NCI-H226 (cell line): Measurements from ENCODE around the gene PLXNA4.
A peak's percentile ranks its signal among the peaks of the same experiment; 100 is the strongest.

Source experiments
- DNase-seq: peaks from one replicate; pipeline ENCODE4 v3.0.0-alpha.2; 2015

The PLXNA4 gene

DNA sequence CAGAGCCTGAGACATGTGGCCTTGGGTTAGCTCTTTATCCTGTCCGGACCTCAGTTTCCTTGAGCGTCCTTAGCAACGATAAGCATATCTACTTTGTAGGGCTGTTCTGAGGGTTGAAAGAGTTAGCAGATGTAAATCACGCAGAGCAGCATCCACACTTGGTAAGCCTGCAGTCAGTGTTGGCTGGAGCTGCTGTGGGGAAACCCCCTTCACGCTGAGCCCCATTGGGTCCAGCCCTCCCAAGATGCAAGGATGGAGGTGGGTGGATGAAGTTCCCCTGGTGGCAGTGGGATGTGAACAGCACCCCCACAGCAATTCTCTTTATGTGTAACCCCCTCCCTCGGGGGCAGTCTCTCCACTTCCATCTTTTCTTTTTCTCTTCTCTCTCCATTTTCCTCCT is 109.9 kb downstream of the PLXNA4 start:
- no peak for DNase-seq

DNA sequence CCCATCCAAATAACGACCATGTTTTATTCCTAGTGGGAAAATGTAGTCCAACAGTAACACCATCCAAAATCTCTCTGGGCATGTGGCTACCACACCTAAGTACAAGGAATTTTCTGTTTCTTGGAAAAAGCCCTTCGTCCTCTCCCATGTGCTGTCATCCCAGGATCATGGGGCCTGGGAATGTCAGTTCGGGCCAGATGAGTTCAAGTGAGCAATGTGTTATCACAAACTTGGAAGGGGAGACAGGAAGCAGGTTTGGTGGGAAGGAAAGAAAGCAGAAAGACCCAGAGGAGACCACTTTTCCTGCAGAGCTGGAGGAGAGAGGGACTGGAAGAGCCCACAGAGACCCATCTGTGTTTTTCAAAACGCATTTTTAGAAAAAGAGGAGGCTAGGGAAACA is 110.8 kb downstream of the PLXNA4 start:
- no peak for DNase-seq

DNA sequence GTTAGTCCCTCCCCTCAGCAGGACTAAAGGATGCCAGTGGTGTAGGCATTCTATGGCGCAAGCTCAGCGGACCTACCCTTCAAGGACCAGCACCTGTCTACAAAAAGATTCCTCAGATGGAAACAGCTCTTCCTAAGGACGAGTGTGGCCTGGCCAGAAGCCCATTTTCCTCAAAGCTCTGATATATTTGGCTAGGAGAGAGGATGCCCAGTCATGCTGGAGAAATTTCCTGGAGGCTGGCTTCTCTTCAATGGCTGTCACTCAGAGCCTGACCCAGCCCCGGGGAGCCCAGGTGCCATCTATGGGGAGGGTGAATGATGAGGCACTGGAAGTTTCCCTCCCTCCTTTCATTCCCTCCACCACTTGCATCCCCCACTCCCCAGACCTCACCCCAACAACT is 111.5 kb downstream of the PLXNA4 start:
- peak; percentile 57 for DNase-seq

DNA sequence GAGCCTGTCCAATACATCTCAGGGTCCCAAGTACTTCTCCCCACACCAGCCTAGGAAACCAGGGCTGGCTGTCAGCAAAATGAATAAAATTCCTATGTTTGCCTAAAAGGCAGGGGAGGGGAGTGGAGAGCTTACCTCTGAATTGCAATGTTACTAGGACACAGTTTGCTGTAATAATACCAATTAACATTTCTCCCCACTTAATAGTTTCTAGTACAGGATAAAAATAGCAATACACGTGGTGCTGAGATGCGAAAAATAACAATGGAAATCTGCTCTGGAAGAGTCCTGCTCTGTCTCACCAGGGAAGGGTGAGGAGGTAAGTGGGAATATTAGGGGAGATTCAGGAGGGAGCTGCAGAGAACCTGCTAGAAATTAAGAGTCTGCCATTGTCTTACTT is 112.3 kb downstream of the PLXNA4 start:
- no peak for DNase-seq

DNA sequence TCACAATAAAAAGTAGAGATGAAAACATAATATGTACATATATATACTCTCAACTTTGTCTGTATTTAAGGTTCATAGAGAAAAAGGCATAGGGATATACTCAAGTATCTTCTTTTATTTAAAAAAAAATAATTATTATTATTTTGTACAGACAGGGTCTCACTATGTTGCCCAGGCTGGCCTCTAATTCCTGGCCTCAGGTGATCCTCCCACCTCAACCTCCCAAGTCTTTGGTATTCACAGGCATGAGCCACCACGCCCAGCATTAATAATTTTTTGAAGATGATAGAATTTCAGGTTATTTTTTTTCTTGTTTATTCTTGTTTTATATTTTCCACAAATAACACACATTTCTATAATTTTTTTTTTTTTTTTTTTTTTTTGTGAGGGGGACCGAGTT is 113.8 kb downstream of the PLXNA4 start:
- DNase-seq: no peak

DNA sequence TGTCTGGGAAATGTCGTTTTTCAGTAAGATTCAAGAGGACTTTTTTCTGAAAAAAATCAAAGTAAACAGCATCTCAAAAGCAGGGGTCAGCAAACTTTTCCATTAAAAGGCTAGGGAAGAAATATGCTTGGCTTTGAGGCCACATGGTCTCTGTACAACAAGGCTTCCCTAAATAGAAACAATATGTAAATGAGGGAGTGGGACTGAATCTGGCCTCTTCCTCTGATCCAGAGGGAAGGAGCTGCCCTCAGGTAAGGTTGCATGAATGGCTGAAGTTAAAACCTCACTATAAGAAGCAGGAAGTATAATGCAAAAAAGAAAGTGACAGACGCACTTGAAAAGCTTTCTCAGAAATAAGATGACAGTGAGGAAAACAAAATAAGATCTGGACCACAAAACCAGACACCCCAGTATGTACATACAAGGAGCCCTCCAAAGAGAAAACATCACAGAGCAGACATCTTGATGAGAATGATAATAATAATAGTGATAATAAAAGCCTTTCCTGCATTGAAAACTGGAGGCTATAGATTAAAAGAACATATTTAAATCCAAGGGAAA is 115.2 kb downstream of the PLXNA4 start:
- DNase-seq: no peak

DNA sequence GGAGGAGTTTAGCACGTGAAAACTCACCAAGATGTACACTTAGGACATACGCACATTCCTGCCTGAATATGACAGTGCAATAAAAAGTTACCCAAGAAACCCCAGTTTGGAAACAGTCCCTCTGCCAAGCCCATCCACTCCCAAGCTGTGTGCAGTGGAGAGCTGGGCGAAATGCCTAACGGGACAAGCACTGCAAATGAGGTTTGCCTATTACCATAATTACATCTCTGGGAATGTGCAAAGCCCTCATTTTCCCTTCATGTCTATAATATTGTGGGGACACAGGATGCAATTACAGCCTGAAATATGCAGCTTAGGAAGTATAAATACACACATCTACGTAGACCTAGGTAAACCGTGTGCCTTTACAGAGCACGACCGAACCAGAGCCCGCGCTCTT is 117.5 kb downstream of the PLXNA4 start:
- DNase-seq: no peak

DNA sequence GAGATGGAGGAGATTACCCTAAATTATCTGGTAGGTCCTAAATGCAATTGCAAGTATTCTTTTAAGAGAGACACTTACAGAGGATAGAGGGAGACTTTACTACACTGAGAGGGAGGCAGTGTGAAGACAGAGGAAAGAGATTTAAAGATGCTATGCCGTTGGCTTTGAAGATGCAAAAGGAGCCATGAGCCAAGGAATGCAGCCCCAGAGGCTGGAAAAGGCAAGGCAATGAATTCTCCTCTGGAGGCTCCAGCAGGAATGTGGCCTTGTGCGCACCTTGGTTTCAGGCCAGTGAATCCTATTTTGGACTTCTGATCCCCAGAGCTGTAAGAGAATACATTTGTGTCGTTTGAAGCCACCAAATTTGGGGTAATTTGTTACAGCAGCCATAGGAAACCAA is 118.6 kb downstream of the PLXNA4 start:
- DNase-seq: no peak

DNA sequence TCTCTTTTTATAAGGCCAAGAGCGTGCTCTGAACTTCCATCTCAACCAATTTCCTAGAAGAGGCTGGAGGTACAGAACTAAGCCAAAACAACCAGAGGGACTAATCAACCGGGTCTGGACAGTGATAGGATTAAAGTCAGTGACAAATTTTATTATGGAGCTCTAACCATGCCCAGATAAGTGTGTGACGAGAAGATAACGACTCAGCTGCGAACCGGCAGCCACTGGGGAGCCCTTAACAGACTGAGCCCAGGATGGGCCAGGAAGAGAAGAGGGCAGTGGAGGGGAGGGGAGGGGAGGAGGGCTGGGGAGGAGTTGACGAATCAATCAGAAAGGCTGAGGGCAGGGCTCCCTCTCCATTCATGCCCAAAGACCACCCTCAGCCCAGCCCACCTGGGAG is 119.9 kb downstream of the PLXNA4 start:
- no peak for DNase-seq

DNA sequence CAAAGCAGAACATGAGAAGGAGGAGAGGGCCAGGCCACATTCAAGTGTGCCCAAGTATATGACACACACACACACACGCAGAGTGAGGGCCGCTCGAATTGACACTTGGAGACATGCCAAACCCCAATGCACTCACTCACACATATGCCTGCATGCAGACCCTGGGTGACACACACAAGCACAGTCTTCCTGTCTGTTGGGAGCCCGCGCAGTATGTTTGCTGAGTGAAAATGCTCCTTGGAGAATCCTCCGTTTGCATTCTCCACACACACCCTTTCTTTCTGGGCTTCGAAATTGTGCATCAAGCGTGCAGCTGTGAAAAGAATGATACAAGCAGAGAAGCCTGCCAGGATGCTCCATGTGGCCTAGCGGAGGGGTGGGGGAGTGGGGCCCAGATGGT is 120.9 kb downstream of the PLXNA4 start:
- no peak for DNase-seq

DNA sequence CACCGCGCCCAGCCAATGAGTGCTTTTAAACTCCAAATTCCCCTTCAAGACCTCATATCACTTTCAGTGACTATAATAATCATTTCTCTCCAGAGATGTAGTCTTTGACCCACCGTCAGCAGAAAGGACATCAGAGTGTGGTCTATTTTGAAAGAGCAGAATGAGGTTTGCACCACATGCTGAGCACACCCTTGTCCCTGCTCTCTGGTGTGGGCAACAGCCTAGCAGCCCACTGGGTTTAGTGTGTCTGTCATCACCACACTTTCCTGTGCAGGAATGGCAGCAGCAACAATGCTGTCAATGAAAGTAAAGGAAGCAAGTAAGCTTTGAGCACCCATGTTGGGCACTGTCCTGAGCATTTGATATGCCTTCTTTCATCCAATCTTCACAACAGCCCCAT is 122.4 kb downstream of the PLXNA4 start:
- DNase-seq: no peak

DNA sequence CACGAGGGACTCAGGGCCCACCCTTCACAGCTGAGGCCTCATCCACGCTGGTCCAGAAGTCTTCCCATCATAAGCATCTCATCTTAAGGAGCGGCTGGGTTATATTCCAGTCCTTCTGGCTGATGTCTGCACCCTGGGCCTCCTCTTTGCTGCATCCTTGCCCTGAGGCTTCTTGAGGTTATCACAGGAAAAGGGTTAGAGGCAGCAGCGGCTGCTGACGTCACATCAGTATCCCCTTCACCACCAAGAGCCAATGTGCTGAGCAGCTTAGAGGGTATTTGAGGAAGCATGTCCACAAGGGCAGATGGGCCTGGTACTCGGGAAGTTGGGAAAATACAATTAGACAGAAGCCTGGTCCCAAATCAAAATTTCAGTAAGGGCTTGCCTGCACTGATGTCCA is 125.1 kb downstream of the PLXNA4 start:
- DNase-seq: no peak

DNA sequence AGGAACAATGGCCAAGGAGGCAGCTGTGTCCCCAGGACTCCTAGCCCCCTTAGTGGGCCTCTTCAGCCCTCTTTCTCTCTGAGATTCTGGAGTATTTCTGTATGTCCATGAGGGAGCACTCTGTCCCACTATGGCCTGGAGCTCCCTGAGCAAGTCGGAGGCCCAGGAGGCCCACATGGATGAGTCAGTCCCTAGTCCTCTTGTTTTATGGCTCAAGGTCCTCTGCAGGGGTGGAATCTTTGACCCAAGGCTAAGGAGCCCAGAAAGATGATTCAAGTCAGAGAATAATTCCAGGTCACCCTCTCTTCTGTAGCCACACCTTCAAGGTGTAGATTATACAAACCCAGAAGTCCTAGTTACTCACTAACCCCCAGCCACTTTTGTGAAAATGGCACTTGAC is 125.6 kb downstream of the PLXNA4 start:
- no peak for DNase-seq

DNA sequence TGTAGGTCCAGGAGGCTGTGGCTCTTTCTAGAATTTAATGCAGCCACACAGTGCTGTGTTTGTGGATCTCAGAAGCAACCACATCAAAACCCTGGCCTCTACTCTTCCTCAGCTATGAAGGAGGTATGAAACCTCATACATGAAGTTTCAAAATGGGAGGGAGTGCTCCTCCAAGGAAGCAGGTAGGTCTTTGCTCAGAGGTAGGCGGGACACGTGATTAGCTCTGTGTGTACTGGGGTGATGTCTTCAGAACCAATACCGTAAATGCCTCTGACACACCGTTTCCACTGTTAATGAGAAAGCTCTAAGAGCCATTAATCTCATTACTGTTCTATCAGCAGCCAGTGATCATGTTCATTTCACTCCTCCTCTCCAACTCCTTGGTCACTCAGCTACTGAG is 126.1 kb downstream of the PLXNA4 start:
- no peak for DNase-seq

DNA sequence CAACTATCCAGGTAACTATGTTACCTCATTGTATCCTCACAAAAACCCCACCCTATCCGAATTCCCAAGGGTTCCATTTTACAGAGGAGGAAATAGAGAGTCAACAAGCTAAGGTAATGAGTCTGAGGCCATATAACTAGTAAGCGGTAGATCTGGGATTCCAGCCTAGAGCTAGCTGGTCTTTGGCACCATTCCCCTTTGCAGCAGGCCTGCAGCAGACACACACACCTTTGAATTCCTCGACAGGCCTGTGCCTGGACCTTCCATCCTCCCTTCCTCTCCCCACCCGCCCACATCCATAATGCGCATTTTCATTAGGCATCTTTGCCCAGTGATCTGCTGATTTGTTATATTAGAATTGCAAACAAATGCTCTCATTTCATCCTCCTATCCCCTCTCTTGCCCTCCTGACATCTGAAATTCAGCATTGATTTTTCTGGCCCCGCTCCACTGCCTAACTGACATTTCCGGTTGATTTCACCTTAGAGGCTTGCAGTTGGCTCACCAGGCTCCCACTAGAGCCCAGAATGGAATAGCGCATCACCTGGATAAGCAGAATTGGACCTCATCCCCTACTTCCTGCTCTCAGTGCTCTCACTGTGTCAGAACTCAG is 129.5 kb downstream of the PLXNA4 start:
- DNase-seq: no peak

DNA sequence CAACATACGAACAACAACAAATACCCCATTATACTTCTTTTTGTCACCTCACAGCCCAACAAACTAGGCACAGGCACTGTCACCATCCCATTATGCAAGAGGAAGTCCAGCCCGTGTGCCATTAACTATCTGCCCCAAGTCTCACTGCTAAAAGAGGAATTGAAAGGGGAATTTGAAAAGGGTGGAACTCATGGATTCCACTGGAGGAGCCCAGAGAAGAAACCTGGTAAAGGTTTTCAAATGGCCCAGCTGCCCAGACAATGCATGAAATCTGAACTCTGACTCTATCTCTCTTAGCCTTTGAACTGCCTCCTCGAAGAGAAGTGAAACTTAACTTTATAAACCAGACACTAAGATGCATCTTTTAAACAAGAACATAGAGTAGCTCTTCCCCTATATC is 130.0 kb downstream of the PLXNA4 start:
- DNase-seq: no peak

DNA sequence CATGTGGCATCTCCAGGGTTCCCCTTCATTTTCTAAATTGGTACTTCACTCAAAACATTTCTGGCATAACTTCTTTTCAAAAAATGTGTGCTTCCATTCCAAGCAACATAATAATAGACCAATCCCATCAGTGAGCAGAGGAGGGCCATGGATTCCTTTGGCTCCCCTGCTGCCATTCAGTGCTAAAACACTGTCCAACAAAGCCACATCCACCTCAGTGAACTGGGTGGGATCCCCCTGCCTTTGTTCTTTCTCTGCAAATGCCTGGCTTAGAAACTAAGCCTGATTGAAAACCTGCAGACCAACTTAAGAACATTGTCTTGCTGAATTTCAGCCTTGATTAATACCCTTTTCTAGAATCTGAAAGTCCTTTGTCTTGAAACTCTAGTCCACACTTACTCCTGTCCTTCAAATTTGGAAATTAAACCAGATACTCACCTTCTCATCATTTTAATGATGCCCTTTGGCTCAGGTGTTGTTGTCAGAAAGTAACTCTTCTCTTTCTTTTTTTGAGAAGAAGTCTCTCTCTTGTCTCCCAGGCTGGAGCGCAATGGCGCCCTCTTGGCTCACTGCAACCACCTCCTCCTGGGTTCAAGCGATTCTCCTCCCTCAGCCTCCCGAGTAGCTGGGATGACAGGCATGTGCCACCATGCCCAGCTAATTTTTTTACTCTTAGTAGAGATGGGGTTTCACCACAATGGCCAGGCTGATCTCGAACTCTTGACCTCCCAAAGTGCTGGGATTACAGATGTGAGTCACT is 132.3 kb downstream of the PLXNA4 start:
- DNase-seq: no peak

DNA sequence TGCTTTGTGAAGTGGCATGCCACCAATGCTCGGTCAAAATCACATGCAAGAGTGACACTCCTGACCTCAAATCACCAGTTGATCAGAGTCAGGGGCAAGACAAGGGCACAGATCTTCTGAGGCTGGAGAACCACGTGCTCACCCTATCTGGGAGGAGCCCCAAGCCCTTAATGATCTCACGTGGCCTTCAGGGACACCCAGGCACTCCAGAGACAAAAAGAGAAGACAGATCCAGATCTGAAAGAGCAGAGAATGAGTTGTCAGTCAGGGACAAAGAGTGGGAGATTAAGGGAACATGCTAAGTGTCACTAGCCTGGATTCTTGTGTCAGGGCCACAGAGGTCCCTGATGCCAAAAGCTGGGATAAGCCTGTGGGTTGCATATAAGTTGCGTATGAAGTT is 134.3 kb downstream of the PLXNA4 start:
- no peak for DNase-seq

DNA sequence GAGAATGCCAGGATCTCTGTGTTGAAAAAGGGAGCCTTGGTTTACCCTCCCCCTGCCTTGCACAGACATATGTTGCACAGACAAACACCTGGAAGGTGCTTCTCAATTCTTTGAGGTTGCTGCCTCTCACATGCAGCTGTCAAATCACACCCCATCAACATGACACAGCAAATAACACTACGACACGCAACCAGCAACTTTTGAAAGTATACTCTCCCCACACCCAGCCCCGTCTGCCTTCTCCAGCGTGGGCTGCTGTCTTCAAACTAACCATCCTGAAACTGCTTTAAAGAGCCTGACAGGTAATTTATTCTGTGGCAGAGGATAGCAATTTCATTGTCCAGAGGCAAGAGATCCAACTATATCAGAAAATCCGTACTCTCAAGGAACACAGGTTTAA is 136.1 kb downstream of the PLXNA4 start:
- no peak for DNase-seq

DNA sequence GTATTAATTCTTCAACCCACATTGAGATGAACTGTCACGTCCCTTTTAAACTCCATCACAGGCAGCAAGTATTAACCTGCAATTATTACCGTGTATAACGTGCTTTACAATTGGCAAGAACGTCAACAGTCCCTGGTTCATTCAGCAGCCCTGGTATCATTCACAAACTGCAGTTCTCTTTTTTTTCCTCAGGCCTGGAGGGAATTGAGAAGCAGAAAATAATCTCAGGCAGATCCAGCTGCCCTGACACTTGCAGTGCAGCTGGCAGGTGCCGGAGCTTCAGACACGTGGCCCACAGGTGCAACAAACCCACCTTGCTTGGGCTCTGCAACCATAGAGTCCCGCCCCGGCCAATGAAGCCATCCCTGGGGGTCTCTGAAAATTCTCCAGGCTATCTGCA is 137.3 kb downstream of the PLXNA4 start:
- DNase-seq: no peak

DNA sequence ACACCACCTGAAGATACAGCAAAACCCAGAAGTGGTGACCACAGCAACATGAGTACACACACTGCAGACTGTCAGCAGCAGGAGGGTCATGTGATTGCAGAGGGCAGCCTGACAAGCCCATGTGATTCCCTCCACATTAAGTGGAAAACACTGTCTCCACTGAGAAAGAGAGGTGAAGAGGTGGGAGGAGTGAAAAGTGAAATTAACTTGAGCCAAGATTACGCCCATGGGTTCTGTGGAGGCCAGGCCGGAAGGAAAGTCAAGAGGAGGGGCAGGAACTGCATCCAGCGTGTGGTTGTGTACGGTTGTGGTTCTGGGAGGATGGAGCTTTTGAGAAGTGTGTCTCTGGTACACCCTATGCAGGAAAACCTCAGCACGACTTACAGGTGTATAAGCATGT is 138.5 kb downstream of the PLXNA4 start:
- DNase-seq: no peak

DNA sequence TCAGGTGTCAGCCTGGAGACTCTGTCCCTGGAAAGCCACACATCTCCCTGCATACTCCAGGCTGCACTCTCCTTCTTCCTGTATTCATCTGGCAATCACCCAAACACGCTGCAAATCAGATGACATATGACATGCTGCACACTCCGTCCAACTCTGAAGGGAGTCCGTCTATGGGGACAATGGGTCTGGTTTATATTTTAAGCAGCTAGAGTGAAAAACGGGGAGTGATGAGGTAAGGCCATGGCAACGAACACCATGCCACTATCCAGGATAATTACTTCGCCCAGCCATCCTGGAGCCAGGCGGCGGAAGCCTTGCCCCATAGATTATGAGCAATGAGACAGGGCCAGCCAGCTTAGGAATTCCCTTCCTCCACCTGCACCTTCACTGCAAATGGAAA is 140.1 kb downstream of the PLXNA4 start:
- DNase-seq: no peak

DNA sequence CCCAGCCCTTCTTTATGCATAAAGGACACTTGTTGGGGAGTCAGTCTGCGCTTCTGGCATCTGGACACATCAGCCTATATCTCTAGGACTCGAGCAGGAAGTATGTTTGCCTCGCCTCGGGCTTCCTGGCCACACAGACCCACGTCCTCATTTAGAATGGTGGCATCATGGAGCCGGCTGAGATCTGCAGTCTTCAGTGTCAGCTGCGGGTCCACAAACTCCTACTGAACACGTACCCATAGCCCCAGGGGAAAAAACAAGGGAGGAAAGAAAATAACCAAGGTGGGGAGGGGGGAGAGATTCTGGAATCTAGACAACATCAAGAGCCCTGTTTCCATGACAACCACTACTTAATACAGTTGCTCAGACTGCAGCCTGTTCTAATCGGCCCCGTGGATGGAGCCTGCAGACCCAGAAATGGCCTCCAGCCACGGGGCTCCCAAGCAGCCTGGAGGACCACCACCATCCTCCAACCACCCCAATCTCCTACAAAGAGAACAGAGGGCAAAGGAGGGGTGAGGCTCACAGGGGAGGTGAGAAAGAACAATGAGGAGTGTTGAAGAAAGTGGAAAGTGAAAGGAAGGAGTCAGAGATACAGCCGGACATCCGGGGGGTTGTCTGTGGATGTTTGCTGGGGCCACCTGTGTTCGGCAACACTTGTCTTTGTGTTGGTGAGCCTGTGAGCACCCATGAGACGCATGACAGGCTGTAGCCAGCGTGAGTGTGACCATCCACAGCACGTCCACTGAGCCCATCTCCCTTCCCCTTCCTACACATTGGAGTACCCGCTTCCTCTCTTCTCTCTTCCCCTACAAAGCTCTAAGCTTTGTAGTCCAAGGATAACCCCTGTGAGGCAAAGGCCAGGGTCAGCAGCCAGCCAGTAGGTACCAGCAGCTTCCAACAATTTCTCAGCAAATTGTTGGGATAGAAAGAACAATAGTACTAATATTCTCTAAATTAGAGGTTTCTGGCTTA is 141.0 kb downstream of the PLXNA4 start:
- no peak for DNase-seq

DNA sequence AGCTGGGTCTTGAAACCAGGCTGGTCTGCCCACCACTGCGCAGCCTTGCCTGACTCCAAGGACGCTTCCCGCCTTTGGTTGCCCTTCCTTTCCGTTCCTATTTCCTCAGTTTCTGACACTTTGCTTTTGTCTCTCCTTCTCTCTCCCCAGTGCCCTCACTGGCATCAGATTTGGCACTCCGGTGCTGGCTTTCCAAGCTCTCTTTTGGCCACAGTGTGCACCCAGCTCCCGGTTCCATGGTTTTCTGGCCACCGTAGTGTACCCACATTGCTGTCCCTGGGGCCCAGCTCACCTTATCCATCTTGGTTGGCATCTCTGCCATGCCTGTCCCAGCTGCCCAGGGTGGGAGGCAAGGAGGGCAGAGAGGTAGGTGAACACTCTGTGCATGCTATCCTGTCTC is 142.2 kb downstream of the PLXNA4 start:
- DNase-seq: no peak
